Heart right ventricle (tissue), 16 donors: ENCODE measurements around the gene MYORG. TPM values are rescaled to one million over a fixed set of nuclear protein-coding genes. Genes with fewer than 3 reads are reported as not detected.

Source experiments
- ATAC-seq, 8 donors: fragments of 200-7000 bp; cut with Tn5 transposase; one replicate each; pipeline ENCODE4 v1.9.1; 2020; ENCODE audit warnings: mild to moderate bottlenecking in 8 of 8, moderate library complexity in 8 of 8, moderate number of reproducible peaks in 1 of 8
- DNase-seq, 2 donors: peaks; one replicate each; pipeline ENCODE4 v3.0.0-alpha.2; 2020
- H3K27ac ChIP-seq, 10 donors: fragments of 200-600 bp; sonication (generic) in 2 of 10; one replicate each; pipeline versions ENCODE4 v1.5.0 to v1.8.0; 2020 to 2022; ENCODE audit warnings: mild to moderate bottlenecking in 3 of 10
- H3K27me3 ChIP-seq, 7 donors: fragments of 200-600 bp; one replicate each; pipeline ENCODE4 v1.8.0; 2021 to 2022; ENCODE audit warnings: mild to moderate bottlenecking in 2 of 7
- H3K36me3 ChIP-seq, 9 donors: fragments of 200-600 bp; sonication (generic) in 1 of 9; one replicate each; pipeline versions ENCODE4 v1.5.0 to v1.8.0; 2020 to 2022; ENCODE audit warnings: mild to moderate bottlenecking in 2 of 9
- H3K4me1 ChIP-seq, 9 donors: fragments of 200-600 bp; sonication (generic) in 1 of 9; one replicate each; pipeline versions ENCODE4 v1.5.0 to v1.8.0; 2020 to 2022; ENCODE audit warnings: mild to moderate bottlenecking in 4 of 9
- H3K4me3 ChIP-seq, 10 donors: fragments of 200-600 bp; sonication (generic) in 2 of 10; one replicate each; pipeline versions ENCODE4 v1.5.0 to v1.8.0; 2020 to 2022; ENCODE audit warnings: mild to moderate bottlenecking in 7 of 10, moderate library complexity in 2 of 10
- H3K9me3 ChIP-seq, 11 donors: fragments of 200-600 bp in 10 of 11; sonication (generic) in 2 of 11; one replicate each; pipeline versions ENCODE4 v1.5.0 to v1.8.0; 2013 to 2022; ENCODE audit warnings: mild to moderate bottlenecking in 2 of 11, control low read depth in 1 of 11, moderate library complexity in 1 of 11
- WGBS, 2 donors: extraction: QIAGEN DNeasy Blood & Tissue Kit; methylation state at CpG; one replicate each; pipeline ENCODE4 v1.1.7; 2013; ENCODE audit warnings: inconsistent platforms in 1 of 2; 5-methylcytosine and 5-hydroxymethylcytosine counted together
- intact Hi-C, 10 donors: fragments of 100-400 bp; cut with DNase I; formaldehyde crosslinking; loops; one replicate each; pipeline versions ENCODE4 v1.11.1 to v1.14.2; 2022
- polyA plus RNA-seq, 2 donors: library from polyadenylated mRNA; stranded (reverse); fragments of 200-250 nt; gene quantifications; one replicate each; pipeline ENCODE4 v1.2.3, GENCODE V29; 2013
- total RNA-seq, 10 donors: library from RNA; stranded (reverse); fragmentation: NEBNext Ultra II Directional in 3 of 10; extraction: Animal tissue kit (Norgen Biotek cat#: 25700) in 3 of 10; gene quantifications; one replicate each; pipeline versions ENCODE4 v1.2.1 to v1.2.4, GENCODE V29; 2021 to 2023
- TF ChIP-seq, protein P1 (sequence below), 9 donors: fragments of 200-600 bp; sonication (generic) in 2 of 9; IDR thresholded peaks; one replicate each; pipeline versions ENCODE4 v1.5.0 to v1.8.0; 2021 to 2022; ENCODE audit warnings: antibody characterized with exemption in 9 of 9, mild to moderate bottlenecking in 5 of 9, moderate library complexity in 1 of 9
- donor health status: Arrhythmogenic right ventricular cardiomyopathy.
- donor health status: ischemic (EF 13 %, LVEDD 7.1; RV severe dilation, severe dysfunction).
- donor health status: healthy with polysubstance abuse.
- donor health status: DM: no; HTN: yes; CAD: no.
- donor health status: DM: no; HTN: no; CAD: no.
- donor health status: ischemic (EF 25% LVEDD 6.9; RV normal size, moderate dysfunction).
- donor health status: ischemic (EF 25% LVEDD 5.7; RV mildly dilated, moderate dysfunction).
- donor health status: healthy.
- donor health status: DM: yes; HTN: yes; CAD: no.
- donor health status: Ischemic cardiomyopathy.
- donor health status: ischemic (EF 35%, LVEDD 5.7; RV mildly dilated, moderate dysfunction).
- donor health status: nonischemic (EF 11% LVEDD 7.7; RV severe dilation, severe dysfunction).
- donor health status: DM: yes; HTN: yes; CAD: no.
- donor health status: PGD.
- donor health status: ischemic (EF 29% LVEDD 5.4; RV normal size, mild dysfunction).
- donor health status: nonischemic (EF 23%, LVEDD 6.1; RV moderate dilation, normal function).

Gene MYORG
- total and polyA plus RNA-seq, 12 donors: 1.3 to 9.1 (median 6.3) TPM

DNA sequence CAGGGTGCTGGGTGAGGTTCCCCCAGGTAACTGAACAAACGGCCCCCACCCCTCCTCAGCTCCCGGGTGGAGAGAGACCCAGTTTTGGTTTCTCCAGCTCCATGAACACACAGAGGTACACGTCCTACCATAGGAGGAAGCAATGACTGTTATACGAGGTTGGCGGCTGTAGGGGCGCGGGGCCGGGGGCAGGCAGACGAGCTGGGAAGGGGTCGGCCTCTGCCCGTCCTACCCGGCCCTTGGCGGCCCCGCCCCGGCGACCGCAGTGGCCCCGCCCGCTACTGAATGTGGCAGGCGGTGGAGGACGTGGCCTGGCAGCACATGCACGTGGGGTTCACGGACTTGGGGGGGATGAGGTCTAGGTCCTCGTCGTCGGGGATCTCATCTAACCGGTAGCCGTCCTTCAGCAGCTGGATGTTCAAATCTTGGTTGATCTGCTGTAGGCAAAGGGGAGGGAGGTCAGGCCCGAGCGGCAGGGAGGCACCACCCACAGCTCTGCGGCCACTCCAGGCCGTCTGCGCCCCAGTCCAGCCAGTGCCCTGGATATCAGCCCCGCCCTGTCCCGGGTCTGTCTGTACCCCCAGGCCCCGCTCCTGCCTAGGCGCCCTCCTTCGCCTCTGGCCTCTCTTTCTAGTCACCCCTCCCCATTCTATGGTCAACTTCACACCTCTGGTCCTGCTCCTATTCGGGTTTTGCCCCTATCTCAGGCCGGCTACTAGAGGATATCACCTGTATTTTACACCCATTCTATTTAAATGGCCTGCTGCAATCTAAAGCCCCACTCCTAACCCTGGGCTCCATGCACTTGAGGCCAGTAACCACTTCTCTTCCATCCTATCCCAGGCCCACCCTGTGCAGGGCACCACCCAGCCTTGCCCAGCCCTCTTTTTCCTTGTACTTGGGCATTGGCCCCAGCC is 24.2 kb upstream of the MYORG start:
- Histone ChIP-seq H3K36me3 (peaks cover 0 to 98% (median 49%) of the 10 kb centered on the region in 9 donors), H3K27me3 (no peaks in the 10 kb centered on the region), H3K9me3 (no peaks in the 10 kb centered on the region), H3K4me1 (peaks cover 0 to 5% (median 0%) of the 10 kb centered on the region in 9 donors), H3K4me3 (no peak overlapping the region), H3K27ac (no peak overlapping the region)
- ATAC-seq (no peak), DNase-seq (no peak)
- TF ChIP-seq, protein P1, sequence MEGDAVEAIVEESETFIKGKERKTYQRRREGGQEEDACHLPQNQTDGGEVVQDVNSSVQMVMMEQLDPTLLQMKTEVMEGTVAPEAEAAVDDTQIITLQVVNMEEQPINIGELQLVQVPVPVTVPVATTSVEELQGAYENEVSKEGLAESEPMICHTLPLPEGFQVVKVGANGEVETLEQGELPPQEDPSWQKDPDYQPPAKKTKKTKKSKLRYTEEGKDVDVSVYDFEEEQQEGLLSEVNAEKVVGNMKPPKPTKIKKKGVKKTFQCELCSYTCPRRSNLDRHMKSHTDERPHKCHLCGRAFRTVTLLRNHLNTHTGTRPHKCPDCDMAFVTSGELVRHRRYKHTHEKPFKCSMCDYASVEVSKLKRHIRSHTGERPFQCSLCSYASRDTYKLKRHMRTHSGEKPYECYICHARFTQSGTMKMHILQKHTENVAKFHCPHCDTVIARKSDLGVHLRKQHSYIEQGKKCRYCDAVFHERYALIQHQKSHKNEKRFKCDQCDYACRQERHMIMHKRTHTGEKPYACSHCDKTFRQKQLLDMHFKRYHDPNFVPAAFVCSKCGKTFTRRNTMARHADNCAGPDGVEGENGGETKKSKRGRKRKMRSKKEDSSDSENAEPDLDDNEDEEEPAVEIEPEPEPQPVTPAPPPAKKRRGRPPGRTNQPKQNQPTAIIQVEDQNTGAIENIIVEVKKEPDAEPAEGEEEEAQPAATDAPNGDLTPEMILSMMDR (IDR thresholded peaks at IDR 0.05): no peak
- intact Hi-C loops: loop anchor here in 8 of 10 donors (5.0 to 10.0 kb wide), 8 partner anchors 94 to 204 kb away; no protein-coding TSS in a partner anchor
- WGBS, 2 donors: 85 to 86% methylated on average over 40 of the region's 40 CpGs

DNA sequence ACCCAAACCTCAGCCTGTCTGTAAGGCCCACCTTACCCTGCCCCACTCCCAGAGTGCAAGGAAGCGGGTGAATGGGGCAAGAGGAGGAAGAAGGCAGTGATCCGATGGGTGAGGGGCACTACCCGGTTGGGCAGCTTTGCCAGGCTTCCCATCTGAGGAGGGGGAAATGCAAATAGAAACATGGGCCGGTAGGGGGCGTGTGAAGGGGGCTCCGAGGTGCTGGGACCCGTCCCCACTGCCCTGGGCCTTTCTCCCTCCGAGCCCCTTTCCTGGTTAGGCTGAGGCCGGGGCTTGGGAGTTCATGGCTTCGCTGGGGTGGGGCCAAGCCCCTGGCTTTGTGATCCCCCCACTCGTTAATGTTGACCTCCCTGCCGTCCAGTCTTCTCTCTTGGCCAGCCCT is 23.6 kb upstream of the MYORG start:
- no peaks in the 10 kb centered on the region for H3K27me3 ChIP-seq
- TF ChIP-seq, protein P1 (IDR thresholded peaks at IDR 0.05): no peak
- H3K27ac ChIP-seq: no peak overlapping the region
- H3K36me3 ChIP-seq: peaks cover 0 to 91% (median 49%) of the 10 kb centered on the region in 9 donors
- DNase-seq: no peak
- no peak overlapping the region for H3K4me3 ChIP-seq
- WGBS, 2 donors: 78% methylated on average over 12 of the region's 12 CpGs
- H3K9me3 ChIP-seq: no peaks in the 10 kb centered on the region
- H3K4me1 ChIP-seq: peaks cover 0 to 8% (median 0%) of the 10 kb centered on the region in 9 donors
- ATAC-seq: no peak
- intact Hi-C loops: loop anchor here in 8 of 10 donors (5.0 to 10.0 kb wide), 8 partner anchors 95 to 205 kb away; no protein-coding TSS in a partner anchor

DNA sequence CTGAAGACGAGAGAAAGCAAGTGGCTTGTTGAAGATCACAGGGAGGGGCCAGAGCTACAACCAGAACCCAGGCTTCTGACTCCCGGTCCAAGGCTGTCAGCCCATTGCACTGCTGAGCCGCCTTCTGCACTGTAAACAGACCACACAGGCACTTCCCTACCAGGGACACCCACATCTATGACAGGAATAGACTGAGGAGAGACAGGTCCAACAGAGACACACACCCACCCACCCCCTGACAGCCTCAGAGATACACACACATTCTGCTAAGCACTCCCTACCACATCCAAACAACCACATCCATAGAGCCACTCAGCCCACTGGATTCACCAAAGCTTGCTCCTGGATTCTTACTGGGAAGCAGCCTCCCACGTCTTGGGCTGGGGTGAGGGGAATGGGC is 23.0 kb upstream of the MYORG start:
- no peak for DNase-seq
- H3K27ac ChIP-seq: no peak overlapping the region
- H3K36me3 ChIP-seq: peaks cover 0 to 86% (median 45%) of the 10 kb centered on the region in 9 donors
- peaks cover 0 to 8% (median 0%) of the 10 kb centered on the region in 9 donors for H3K4me1 ChIP-seq
- no peak overlapping the region for H3K4me3 ChIP-seq
- no peaks in the 10 kb centered on the region for H3K9me3 ChIP-seq
- H3K27me3 ChIP-seq: no peaks in the 10 kb centered on the region
- intact Hi-C loops: loop anchor here in 8 of 10 donors (5.0 to 10.0 kb wide), 8 partner anchors 95 to 205 kb away; no protein-coding TSS in a partner anchor
- WGBS, 2 donors: 91 to 93% methylated on average over 4 of the region's 4 CpGs
- TF ChIP-seq, protein P1 (IDR thresholded peaks at IDR 0.05): no peak
- no peak for ATAC-seq

DNA sequence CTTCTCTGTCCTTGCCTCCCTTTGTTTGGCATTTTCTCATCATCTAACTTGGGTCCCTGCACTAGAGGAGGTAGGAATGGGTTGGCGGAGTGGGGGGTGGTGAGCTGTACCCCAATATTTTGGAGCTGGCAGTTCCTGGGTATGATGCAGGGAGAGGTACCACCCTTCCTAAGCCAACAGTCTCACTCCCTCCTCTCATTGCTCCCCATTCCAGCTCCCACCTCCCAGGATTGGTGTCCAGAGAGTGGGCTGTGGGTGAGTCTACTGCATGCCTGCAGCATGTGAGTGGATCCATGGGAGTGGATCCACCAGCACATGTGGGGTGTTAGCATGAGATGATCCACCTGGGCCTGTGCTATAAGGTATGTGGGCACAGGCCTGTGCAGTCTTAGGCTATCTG is 22.2 kb upstream of the MYORG start:
- ATAC-seq: no peak

More for the DNA sequence above, 22.2 kb upstream of the MYORG start:
- Histone ChIP-seq H3K27me3 (no peaks in the 10 kb centered on the region), H3K4me1 (peaks cover 0 to 8% (median 0%) of the 10 kb centered on the region in 9 donors), H3K4me3 (no peak overlapping the region), H3K27ac (no peak overlapping the region), H3K36me3 (peaks cover 0 to 77% (median 42%) of the 10 kb centered on the region in 9 donors), H3K9me3 (no peaks in the 10 kb centered on the region)
- 92 to 97% methylated on average over 1 of the region's 1 CpG for WGBS, 2 donors
- TF ChIP-seq, protein P1 (IDR thresholded peaks at IDR 0.05): no peak
- no peak for DNase-seq
- intact Hi-C loops: no loop called here
